ENCODE data around the gene LY6G6F.

Gene LY6G6F

DNA sequence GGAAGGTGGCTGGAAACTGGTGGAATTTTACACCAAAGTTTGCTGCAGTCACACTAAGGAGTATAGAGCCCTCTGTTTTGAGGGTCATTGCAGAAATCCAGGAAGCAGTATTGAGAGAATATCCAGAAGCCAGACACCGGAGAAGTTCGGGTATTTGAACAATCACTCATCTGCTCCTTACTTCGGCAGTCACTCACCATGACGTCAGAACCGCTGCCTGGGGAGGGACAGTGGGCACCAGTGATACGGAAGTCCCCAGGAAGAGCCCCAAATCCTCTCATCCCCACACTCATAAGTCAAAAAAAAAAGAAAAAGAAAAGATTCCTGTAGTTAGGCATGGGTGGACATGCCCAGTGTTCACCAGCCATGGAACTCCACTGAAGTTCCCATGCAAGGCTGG lies 29.8 kb upstream of the LY6G6F start:
- no peak for DNase-seq

DNA sequence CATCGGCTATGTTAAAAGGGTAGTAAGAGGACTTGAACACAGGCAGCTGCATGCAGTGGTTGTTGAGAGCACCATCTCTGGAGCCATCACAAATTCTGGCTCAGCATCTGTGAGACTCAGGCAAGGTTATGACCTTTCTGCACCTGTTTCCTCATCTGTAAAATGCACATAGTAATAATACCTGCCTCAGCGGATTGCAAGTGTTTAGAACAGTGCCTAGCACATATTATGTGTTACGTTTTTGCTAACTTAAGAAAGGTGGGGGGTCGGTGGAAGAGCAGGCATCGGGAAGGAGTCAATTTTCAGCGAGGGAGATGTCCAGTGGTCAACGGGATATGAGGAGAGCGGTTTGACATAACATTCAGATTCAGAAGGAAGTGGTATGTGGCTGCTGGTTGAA lies 28.7 kb upstream of the LY6G6F start:
- no peak for DNase-seq

DNA sequence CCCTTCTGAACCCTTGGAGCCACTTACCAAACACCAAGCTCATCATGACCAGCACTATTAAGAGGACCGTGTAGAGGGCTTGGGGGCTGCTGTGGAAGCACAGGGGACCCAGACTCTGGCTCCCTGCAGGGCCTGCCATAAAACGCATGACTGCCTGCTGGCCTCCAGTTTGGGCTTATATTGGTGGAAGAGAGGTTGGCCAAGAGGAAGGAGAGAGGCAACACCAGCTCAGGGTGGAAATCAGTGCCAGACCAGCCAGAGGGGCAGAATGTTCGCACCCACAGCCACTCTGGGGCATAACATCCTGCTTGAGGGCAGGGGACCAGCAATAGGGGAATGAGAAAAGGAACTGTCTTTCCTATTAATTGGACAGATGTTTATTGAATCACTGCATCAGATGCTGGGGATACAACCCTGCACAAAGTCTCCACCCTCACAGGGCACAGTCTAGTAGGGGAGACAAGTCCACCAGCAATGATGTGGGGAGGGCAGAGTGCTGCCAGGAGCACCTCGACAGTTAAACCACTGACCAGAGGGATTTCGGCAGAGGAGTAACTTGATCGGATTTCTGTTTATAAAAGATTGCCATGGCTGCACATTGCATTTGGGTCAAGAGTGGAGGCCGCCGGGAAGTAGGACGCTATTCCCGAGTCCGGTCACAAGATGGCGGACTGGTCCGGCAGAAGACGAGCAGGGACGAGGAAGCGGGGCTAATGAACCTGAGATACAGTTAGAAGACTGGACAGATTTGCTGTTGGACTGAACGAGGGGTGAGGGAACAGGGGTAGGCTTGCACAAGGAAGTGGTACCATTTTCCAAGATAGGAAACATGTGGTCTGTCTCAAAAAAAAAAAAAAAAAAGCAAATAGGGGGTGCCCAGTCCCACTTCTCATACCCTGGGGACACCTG lies 26.2 kb upstream of the LY6G6F start, which contains the start of gene LY6G5C:
TSS of gene LY6G5C (minus strand) at position 842 of the 909 bp plus-strand sequence. CDS start at position 148, 694 bp downstream.
- DNase-seq: peak; percentile 77 to 91 (median 86)

DNA sequence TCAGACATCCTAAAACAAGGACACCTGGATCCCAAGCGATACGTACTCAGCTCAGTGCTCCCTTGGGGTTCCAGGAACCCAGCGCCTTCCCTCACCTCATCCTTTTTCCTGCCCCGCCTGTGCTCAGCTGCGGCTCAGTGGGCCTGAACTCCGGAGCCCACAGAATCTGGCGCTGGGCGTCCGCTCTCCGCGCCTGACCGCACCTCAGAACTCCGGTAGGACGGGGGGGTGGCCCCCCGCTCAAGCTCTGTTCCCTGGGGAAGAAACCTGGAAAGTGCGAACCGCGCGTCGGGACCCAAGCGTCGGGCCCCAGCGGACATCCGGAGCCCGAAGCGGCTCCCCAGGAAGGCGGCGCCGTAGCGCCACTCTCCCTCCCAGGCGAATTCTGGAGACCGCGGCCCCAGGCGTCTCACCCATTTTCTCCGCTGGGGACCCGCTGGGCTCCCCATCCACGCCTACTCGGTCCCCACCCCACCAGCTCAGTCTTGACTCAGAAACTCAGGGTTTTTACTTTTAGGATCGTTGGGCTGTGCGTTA lies 25.5 kb upstream of the LY6G6F start:
- DNase-seq: peak; percentile 59 to 82 (median 66)

DNA sequence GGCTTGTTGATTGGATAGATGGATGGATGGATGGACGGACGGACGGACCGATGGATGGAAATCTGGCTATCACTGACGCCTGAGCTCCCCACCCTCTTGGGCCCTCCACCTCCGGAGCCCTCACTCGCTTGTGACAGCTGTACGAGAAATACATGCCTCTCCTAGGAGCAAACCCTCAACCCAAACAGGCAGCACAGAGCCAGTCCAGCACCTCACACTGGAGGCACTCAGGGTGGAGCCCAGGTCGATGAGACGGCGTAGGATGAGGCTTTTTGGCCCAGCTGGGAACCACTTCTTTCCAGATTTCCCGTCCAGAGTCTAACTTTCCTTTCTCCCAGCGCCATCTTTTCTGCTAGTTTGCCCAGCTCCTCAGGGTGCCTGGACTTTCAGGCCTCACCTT lies 23.1 kb upstream of the LY6G6F start:
- DNase-seq: no peak

DNA sequence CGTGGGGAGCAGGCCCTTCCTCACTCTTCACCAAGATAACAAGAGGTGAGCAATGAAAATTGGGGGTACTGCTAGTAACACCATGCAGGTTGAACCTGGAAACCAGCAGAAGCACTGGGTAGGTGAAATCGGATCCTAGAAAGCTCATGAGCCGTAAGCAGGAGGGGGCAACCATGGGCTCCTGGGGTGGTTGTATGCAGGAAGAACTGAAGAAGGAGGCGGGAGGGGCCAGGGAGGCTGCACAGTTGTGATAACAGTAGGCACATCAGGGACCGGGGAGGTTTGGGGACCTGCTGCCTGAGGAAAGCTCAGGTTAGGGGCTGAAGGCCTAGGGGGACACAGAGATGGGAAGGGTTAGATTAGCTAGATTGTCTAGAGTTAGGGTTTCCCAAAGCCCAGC lies 20.2 kb upstream of the LY6G6F start:
- DNase-seq: no peak

DNA sequence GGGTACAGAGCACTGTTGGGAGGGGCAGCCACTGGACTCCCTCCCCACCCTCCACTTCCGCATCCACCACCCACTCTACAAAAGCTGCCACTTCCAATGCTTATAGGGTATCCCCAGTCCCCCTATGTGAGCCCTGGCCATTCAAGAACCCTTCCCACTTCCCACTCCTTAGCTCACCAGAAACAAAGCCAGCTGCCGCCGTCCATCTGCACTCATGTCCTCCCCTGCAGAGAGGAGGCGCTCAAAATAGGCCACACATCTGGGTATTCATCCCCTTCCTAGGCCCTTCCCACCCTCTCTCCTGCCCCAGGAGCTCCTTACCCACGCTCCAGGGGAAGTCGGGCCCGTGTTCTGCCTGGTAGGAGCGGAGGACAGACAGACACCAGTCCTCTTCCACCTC lies 19.3 kb upstream of the LY6G6F start:
- DNase-seq: no peak

DNA sequence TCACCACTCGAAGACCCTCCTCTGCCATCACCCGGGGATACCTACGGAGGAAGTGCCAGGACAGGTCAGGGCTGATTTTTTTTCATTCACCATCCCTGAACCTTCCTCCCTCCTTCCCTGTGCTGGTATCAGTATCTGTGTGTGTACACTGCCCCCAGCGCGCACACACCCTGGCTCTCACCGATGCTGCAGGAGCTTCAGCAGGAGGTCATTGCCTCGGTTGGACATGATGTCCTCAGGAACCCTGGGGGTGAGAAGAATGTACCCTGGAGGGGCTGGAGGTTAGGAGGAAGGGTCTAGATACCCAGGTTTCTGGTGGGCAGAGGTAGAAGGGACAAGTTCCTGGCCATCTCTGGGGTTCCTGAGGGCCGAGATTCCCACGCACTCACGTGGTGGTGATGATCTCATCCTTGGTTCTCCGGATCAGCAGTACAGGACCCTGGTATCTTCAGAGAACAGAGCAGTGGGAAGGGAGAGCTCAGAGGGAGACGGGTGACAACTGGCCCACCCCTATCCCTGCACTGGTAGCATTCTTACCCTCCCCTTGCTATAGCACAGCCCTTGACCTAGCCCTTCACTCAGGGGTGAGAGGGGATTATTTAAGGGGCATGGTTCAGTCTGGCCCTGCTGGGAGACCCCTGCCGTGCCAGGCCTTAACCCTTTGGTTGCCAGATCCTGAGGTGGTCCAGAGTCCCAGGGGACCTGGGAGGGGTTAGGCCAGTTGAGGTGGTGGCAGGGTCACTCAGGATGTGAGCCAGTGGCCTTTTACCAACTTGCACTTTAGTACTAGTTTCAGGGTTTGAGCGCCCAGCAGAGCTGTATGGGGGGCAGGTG lies 18.6 kb upstream of the LY6G6F start:
- DNase-seq: no peak

DNA sequence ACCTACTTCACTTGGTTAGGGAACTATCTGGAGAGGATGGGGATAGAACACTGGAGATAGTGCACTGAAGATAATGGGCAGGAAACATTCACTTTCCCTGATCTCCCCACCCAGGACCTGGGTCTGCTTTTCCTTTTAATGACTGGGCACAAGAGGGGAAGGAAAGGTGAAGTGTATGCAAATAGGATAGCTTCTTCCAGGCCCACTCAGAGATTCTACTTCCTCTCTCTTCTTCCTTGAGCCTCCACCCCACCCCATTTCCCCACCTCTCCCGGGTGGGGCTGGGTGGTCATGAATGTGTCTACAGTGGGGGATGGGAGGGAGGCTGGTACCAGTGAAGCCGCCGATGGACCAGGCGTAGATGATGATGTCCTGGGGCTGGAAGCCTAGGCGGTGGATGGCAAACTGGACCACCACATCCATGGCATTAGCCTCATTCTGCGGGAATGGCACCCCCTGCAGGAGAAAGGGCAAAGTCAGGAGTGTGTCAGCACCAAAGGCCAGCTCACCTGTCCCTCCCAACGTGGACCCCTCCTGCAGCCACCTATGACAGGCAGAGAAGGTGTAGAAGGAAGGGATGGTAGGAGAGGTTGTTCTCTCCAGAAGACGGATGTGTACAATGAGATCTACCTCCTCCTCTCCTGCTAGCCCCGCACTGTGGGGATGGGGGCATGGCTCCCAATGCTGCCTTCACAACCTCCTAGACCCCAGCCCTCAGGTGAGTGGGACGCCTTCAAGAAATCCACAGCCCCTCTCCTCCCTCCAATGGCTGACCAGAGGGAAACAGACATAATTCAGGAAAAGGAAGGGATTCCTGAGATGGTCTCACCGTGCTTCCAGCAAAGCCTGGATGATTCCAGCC lies 17.2 kb upstream of the LY6G6F start:
- DNase-seq: no peak

DNA sequence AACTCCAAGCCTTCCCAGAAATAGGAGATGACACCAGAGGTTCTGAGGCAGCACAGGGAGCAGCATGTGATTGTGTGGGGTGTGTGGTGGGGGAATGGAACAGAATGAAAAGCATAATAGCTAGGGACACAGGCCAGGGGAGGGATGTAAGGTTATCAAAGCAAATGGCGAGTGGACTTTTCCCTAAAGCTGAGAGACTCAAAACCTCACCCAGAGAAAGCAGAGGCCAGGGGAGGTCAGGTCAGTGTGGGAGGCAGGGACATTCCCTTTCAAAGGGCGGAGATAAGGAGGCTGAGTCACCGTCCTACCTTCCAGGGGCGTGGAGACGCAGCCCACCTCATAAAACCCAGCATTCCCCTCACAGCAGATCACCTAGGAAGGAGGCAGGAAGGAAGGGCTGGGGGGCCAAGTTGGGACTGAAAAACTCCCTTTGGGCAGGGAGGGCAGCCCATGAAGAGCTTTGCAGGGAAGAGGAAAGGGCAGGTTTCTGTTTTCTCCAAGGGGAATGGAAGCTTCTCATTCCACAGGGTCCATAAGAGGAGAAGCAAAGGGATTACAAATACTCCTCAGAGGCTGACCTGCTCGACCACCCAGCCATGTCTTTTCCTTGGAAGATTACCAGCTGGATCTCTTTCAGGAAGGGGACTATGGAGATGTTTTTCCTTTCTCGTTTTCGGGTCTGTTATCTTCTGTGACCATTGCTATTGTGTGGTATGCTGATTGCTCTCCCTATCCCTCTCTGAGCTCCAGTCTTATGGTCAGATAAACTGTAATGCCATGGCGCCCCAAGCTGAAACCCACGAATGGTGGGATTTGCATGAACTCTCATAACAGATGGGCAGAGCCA lies 16.2 kb upstream of the LY6G6F start:
- no peak for DNase-seq

DNA sequence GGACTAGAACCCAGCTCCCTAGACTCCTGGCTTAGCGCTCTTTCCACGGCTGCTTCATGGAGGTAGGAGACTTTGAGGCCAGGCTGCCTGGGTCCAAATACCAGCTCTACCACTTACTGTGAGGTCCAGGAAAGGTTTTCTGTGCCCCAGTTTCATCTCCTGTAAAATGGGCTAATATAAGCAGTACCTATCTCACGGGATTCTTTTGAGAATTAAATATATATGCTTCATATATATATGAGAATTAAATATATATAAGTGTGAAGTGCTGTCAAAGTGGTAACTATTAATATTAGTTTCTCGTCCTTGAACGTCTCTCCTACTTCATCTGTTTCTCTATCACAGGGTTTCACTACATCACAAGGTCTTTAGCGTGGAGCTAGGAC lies 15.6 kb upstream of the LY6G6F start:
- no peak for DNase-seq

DNA sequence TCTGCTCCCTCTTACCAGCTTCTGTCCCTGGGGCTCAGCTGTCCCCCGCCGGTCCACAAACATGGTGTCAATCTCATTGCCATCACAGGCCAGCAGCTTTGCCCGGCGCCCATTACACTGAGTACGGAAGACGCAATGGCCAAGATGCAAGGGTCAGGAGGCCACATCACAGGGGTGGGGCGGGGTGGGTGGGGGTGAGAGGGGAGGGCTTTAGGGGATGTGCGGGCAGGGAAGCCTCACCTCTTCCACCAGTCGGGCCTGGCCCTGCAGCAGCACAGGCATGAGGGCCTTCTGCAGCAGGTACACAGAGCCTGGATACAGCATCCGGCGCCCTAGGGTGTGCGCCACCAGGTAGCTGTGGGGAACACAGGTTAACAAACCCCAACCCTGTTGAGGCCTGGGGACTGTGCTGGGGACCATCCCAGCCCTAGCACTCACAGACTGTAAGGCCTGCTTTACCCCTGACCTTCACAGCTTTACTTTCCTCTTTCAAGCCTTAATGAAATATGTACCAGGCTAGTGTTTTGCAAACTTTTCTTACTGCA lies 15.0 kb upstream of the LY6G6F start:
- no peak for DNase-seq

DNA sequence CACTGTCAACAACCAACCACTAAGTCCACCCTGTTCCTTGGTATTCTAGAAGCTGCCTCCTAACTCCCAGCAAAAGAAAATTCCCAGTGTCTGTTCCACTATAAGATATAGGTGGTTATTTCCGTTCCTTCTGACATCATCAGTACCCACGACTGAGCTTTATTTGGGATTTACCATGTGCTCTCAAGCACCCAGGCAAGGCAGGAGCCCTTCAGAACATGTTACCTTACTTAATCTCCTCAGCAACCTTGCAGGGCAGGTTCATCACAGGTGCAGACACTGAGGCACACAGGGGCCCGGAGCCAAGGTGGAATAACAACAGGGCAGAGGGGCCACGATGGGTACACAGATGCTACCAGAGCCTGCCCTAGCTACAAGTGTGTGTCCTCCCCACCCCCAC lies 14.3 kb upstream of the LY6G6F start:
- no peak for DNase-seq

DNA sequence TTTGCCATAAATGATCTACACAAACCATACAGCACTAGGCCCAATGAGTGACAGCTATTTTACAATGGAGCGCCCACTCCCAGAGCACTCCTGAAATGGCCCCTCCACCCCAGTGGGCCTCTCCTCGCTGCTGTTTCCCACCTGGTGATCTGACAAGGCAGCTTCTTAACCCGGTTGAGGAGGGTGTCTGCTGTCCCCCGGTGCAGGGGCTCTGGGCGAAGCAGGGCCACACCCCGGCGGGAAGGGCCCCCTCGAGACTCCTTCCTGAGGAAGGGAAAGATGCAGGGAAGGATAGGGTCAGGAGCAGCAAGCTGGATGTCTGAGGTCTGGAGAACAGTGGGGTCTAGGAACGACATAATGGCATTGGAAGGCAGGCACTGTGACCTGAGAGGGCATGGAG lies 13.8 kb upstream of the LY6G6F start:
- DNase-seq: no peak

DNA sequence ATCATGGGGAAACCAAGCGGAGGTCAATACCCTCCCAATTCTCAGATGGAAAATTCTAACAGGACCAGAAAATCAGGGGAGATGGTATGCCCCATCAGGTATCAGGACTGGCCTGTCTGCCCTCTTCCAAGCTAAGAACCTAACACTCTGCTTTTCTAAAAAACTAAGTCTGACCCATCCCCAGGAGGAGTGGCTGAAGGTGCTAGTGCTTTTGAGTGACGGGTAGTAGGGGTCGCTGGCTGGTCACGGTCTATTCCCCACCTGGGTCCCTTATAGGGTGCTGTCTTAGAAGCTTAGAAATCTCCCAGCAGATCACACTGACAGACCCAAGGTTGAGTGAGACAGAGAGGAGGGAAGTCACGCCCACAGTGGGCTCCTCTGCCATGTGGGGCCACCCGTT lies 13.1 kb upstream of the LY6G6F start:
- peak in 1 of 4 experiments; percentile 31 for DNase-seq

DNA sequence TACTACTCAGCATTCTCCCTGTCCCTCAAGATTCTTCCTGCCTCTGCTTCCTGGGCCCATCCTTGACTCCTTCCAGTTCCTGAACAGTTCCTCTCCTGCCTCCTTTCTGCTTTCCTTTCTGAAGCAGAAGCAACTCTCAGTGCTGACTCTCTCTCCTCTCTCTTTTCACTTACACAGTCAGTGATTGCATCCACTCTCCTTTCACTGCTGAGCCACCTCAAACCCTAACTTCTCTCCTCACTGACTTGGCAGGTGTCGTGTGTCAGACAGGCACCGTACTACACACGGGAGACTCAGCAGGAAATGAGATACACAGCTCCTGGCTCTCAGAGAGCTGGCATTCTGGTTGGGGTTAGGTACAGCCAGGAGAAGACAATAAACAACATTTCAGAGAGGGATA lies 9.1 kb upstream of the LY6G6F start:
- DNase-seq: no peak

DNA sequence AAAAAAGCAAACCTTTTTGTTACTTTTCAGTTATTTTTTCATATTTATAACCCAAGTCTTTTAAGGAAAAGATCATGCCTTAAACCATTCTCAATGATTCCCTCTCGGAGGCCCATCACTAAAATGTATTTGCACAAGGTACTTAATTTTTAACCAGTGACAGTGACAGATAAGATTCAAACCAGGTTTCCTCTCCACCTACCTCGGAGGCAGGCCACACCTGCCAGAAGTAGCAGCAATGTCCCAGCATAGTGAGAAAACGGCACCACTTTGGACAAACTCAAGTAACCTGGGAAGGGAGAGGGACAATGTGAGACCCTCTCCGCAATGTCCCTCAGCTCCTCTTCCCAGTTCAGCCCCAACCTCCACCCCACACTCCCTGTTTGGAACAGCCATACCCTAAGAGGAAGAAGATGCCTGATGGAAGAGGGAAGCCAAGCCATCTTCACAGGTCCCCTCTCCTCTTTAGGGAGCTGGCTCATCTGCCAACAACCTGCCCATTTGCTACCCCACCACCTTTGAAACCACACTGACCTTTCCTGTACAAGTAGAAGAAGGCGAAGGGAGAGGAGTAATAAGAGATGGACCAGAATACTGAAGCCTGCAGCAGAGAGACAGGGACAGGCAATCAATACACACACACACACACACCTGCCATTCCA lies 5.8 kb upstream of the LY6G6F start:
- DNase-seq: no peak

DNA sequence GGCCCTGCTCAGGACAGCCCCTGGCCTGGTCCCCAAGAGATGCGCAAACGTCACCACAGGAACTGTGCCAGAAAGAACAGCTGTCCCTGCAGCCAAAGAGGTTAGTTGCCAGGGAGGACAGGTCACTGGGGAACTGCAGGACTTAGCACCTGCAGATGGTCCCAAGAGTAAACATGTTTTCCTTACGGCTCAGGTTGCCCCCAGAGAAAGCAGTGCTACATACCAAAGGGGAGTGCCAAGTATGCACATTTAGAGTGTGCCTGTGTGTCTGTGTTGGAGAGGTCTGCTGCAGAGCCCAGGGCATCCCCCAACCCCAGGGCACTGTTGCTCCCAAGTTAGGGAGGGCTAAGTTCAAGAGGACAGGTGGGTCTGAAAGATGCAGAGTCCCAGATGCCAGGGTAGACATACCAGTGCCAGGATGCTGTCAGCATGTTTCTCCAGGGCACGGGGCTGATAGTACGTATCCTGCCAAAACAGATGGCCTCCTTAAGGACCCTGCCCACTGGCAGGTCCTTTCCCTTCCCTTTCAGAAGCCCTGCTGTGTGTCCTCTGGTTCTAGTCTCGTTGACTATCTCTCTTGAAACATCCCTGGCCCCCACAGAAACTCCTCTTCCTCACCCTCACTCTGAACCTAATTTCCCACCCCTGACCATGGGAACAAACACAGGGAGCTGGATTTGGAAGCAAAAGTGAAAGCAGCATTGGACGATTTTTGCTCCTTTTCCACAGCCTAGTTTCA lies 4.8 kb upstream of the LY6G6F start:
- DNase-seq: no peak

DNA sequence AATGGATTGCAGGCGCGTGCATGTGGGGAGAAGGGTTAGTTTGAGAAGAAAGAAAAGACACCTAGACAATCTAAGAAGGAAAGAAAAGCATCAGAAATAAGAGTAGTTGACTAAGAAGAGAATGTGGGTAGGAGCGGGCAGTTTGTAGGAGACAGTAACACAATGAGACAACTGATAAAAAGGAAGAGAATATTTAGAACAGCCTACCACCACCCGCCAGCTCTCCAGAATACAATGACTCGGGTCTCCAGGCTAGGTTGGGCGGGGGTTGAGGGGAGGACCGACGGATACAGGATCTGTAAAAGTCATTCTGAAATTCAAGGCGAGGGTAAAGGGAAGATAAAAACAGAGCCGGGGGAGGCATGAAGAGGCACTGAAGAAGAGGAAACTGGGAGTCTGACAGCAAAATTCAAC lies 4.3 kb upstream of the LY6G6F start:
- no peak for DNase-seq

All from suppressor macrophage (primary cell).